HCT116 (cell line): ENCODE data around the gene ERFE. TPM values are rescaled to one million over a fixed set of nuclear protein-coding genes. Genes with fewer than 3 reads are reported as not detected.

Experiments used
- ATAC-seq: fragments of 200-7000 bp; cut with Tn5 transposase; 2 replicates; pipeline ENCODE4 v1.9.1; 2020; ENCODE audit warnings: mild to moderate bottlenecking, moderate library complexity
- BruUV-seq: library from RNA; stranded (reverse); fragments of 400-500 nt; replicated peaks from 2 replicates; lab custom pipeline; 2021; lab: Mats Ljungman, UMichigan
- CTCF ChIA-PET: fragments of 300-600 bp; sonication (Branson Sonifier 250); formaldehyde crosslinking; loops from one replicate; lab custom pipeline; 2021; ENCODE audit warnings: antibody characterized with exemption; lab: Charles Lee
- POLR2A ChIA-PET: fragments of 300-600, 350-600 bp; sonication (Branson Sonifier 250); formaldehyde crosslinking; loops from one replicate; lab custom pipeline; 2021; ENCODE audit warnings: antibody characterized with exemption; lab: Charles Lee
- RAD21 ChIA-PET, 2 experiments: fragments of 300-600 bp; sonication (Branson Sonifier 250); formaldehyde crosslinking; loops; one replicate each; lab custom pipeline; 2023; ENCODE audit warnings: low total read pairs in 2 of 2; ENCODE audit not compliant: uncharacterized antibody in 2 of 2, unreplicated experiment in 2 of 2, low non-redundant PET in 1 of 2; lab: Charles Lee
- DNase-seq: peaks from one replicate; pipeline ENCODE4 v3.0.0-alpha.2; 2010; ENCODE audit warnings: low read depth, low spot score
- H2AFZ ChIP-seq: fragments of 200-600 bp; shearing (Covaris generic), sonication (generic); 2 replicates; pipeline ENCODE4 v1.6.1; 2017; ENCODE audit warnings: low read depth, mixed run types, mixed read lengths, antibody characterized with exemption, low read length; ENCODE audit not compliant: poor library complexity, severe bottlenecking
- H3K27ac ChIP-seq: 2 replicates; pipeline ENCODE4 v1.5.1; 2012; ENCODE audit warnings: low read depth, low read length
- H3K27me3 ChIP-seq: fragments of 200-600 bp; sonication (generic); 2 replicates; pipeline ENCODE4 v1.6.1; 2016; ENCODE audit warnings: mixed run types, low read length, mixed read lengths; ENCODE audit not compliant: insufficient read depth
- H3K36me3 ChIP-seq, 2 experiments: fragments of 200-500 bp in 1 of 2; fragments of 200-600 bp in 1 of 2; sonication (Bioruptor generic) in 1 of 2; sonication (generic) in 1 of 2; 2 replicates each; pipeline versions ENCODE4 v1.5.1 to v1.6.1; 2014 to 2016; ENCODE audit warnings: low read length in 2 of 2, inconsistent platforms in 1 of 2, mixed read lengths in 1 of 2, mixed run types in 1 of 2; ENCODE audit not compliant: insufficient read depth in 2 of 2, control insufficient read depth in 1 of 2
- H3K4me1 ChIP-seq, 2 experiments: fragments of 200-600 bp in 1 of 2; sonication (generic) in 1 of 2; 2 replicates each; pipeline versions ENCODE4 v1.5.1 to v1.6.1; 2012 to 2017; ENCODE audit warnings: low read length in 2 of 2, inconsistent platforms in 1 of 2, mild to moderate bottlenecking in 1 of 2, mixed read lengths in 1 of 2, mixed run types in 1 of 2, moderate library complexity in 1 of 2; ENCODE audit not compliant: insufficient read depth in 2 of 2, control insufficient read depth in 1 of 2
- H3K4me2 ChIP-seq: fragments of 200-600 bp; sonication (generic); 2 replicates; pipeline ENCODE4 v1.6.1; 2017; ENCODE audit warnings: mixed run types, low read length, mixed read lengths
- H3K4me3 ChIP-seq, 2 experiments: fragments of 200-600 bp in 1 of 2; sonication (generic) in 1 of 2; replicated peaks in 1 of 2; 2 replicates each; pipeline ENCODE4 v1.5.1; 2011 to 2016; ENCODE audit warnings: low read length in 2 of 2, control low read depth in 1 of 2, low read depth in 1 of 2, mild to moderate bottlenecking in 1 of 2, mixed read lengths in 1 of 2, mixed run types in 1 of 2
- H3K79me2 ChIP-seq: fragments of 200-600 bp; sonication (generic); 2 replicates; pipeline ENCODE4 v1.6.1; 2017; ENCODE audit warnings: mild to moderate bottlenecking, mixed run types, low read length, moderate library complexity, mixed read lengths; ENCODE audit not compliant: insufficient read depth
- H3K9ac ChIP-seq: fragments of 200-600 bp; sonication (generic); 2 replicates; pipeline ENCODE4 v1.6.1; 2016; ENCODE audit warnings: low read length, mixed read lengths
- H3K9me2 ChIP-seq: fragments of 200-600 bp; sonication (generic), shearing (Covaris generic); 2 replicates; pipeline ENCODE4 v1.6.1; 2017; ENCODE audit warnings: mixed run types, mild to moderate bottlenecking, moderate library complexity; ENCODE audit not compliant: insufficient read depth
- H3K9me3 ChIP-seq, 2 experiments: fragments of 200-500 bp in 1 of 2; fragments of 200-600 bp in 1 of 2; sonication (Bioruptor generic) in 1 of 2; sonication (generic) in 1 of 2; 2 replicates each; pipeline ENCODE4 v1.6.1; 2014 to 2017; ENCODE audit warnings: low read length in 2 of 2, mixed read lengths in 2 of 2, inconsistent platforms in 1 of 2, low read depth in 1 of 2, mild to moderate bottlenecking in 1 of 2, mixed run types in 1 of 2, moderate library complexity in 1 of 2; ENCODE audit not compliant: control insufficient read depth in 1 of 2, insufficient read depth in 1 of 2
- H4K20me1 ChIP-seq: fragments of 200-600 bp; sonication (generic), shearing (Covaris generic); 2 replicates; pipeline ENCODE4 v1.6.1; 2017; ENCODE audit warnings: mixed run types, mild to moderate bottlenecking, moderate library complexity; ENCODE audit not compliant: insufficient read depth
- CBX3 ChIP-seq: IDR thresholded peaks from 2 replicates; pipeline ENCODE4 v1.6.1; 2012; ENCODE audit warnings: low read depth
- CEBPB ChIP-seq: IDR thresholded peaks from 2 replicates; pipeline ENCODE4 v1.6.1; 2012; ENCODE audit warnings: low read depth
- EGR1 ChIP-seq: IDR thresholded peaks from 2 replicates; pipeline ENCODE4 v1.6.1; 2012; ENCODE audit warnings: low read depth
- EZH2phosphoT487 ChIP-seq: fragments of 200-600 bp; IDR thresholded peaks from 2 replicates; pipeline ENCODE4 v1.6.1; 2018; ENCODE audit warnings: antibody characterized with exemption, borderline replicate concordance
- JUND ChIP-seq: IDR thresholded peaks from 2 replicates; pipeline ENCODE4 v1.6.1; 2012
- MAX ChIP-seq: IDR thresholded peaks from 2 replicates; pipeline ENCODE4 v1.6.1; 2012
- POLR2A ChIP-seq: IDR thresholded peaks from 2 replicates; pipeline ENCODE4 v1.7.0; 2011; ENCODE audit warnings: borderline replicate concordance; ENCODE audit not compliant: insufficient read depth, insufficient read length; ENCODE audit errors: extremely low read depth
- POLR2AphosphoS5 ChIP-seq: IDR thresholded peaks from 2 replicates; pipeline ENCODE4 v1.6.1; 2011; ENCODE audit warnings: mild to moderate bottlenecking, low read depth, low read length, moderate library complexity
- SIN3A ChIP-seq: IDR thresholded peaks from 2 replicates; pipeline ENCODE4 v1.6.1; 2012; ENCODE audit warnings: low read depth
- SRF ChIP-seq: IDR thresholded peaks from 2 replicates; pipeline ENCODE4 v1.6.1; 2012; ENCODE audit warnings: low read depth
- ZFX ChIP-seq: fragments of 450-650 bp; IDR thresholded peaks from 2 replicates; pipeline ENCODE4 v1.6.1; 2017
- intact Hi-C: fragments of 100-400 bp; cut with micrococcal nuclease; formaldehyde crosslinking; loops from 2 replicates; pipeline ENCODE4 v1.10.0; 2022
- total RNA-seq: library from RNA; stranded (reverse); gene quantifications from one replicate; pipeline ENCODE4 v1.2.1, GENCODE V29; 2021; ENCODE audit not compliant: unreplicated experiment
- TF ChIP-seq, protein P1 (sequence below): IDR thresholded peaks from 2 replicates; pipeline ENCODE4 v1.6.1; 2011; ENCODE audit warnings: mild to moderate bottlenecking, low read length, moderate library complexity; ENCODE audit not compliant: insufficient replicate concordance; ENCODE audit errors: extremely low read depth

The ERFE gene
- total RNA-seq, 1 experiment from 2014 or later, result 17.3 TPM

GRCh38 chr2:238183821-238184220, 25.1 kb downstream of the ERFE start:
- ChIA-PET CTCF (no interaction called here), RAD21 (no interaction called here)
- Histone ChIP-seq H3K79me2 (peaks cover 5% of the 10 kb centered on the region; the same call in 1 of the 2 replicates), H4K20me1 (no peaks in the 10 kb centered on the region; the same call in 1 of the 2 replicates), H3K9me2 (no peaks in the 10 kb centered on the region), H3K4me1 (no peaks in the 10 kb centered on the region), H3K9me3 (no peaks in the 10 kb centered on the region), H3K27ac (no peak overlapping the region)
- intact Hi-C loops, result no loop called here
- TF ChIP-seq EZH2phosphoT487 (no peak), POLR2AphosphoS5 (no peak), SRF (no peak), CBX3 (no peak), POLR2A (no peak), SIN3A (no peak), EGR1 (no peak), CEBPB (no peak), ZFX (no peak), MAX (no peak), JUND (no peak)
- TF ChIP-seq, protein P1, sequence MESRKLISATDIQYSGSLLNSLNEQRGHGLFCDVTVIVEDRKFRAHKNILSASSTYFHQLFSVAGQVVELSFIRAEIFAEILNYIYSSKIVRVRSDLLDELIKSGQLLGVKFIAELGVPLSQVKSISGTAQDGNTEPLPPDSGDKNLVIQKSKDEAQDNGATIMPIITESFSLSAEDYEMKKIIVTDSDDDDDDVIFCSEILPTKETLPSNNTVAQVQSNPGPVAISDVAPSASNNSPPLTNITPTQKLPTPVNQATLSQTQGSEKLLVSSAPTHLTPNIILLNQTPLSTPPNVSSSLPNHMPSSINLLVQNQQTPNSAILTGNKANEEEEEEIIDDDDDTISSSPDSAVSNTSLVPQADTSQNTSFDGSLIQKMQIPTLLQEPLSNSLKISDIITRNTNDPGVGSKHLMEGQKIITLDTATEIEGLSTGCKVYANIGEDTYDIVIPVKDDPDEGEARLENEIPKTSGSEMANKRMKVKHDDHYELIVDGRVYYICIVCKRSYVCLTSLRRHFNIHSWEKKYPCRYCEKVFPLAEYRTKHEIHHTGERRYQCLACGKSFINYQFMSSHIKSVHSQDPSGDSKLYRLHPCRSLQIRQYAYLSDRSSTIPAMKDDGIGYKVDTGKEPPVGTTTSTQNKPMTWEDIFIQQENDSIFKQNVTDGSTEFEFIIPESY, result no peak
- TF ChIP-seq, all 23 proteins: peak for 0
- H3K9ac ChIP-seq, result no peak overlapping the region
- ATAC-seq (no peak), DNase-seq (no peak)
- POLR2A ChIA-PET, result no interaction called here
- no peaks in the 10 kb centered on the region for H3K27me3 ChIP-seq
- H3K4me2 ChIP-seq, result no peak overlapping the region
- no TSS peak for BruUV-seq
- H3K36me3 ChIP-seq, result peaks cover 69 to 88% of the 10 kb centered on the region in 2 experiments
- H3K4me3 ChIP-seq, result no peak overlapping the region
- no peak overlapping the region for H2AFZ ChIP-seq
